Bronchial epithelial cell (primary cell): ENCODE data around the gene ST6GALNAC2. TPM values are rescaled to one million over a fixed set of nuclear protein-coding genes. Genes with fewer than 3 reads are reported as not detected.

Source experiments
- DNase-seq: peaks from one replicate; pipeline ENCODE4 v3.0.0-alpha.2; 2010; ENCODE audit warnings: low read depth
- FAIRE-seq: peaks from 2 replicates; lab custom pipeline; 2011; peaks lifted over from hg19 to GRCh38; lab: Jason Lieb, UNC
- H3K27me3 ChIP-seq: 2 replicates; pipeline ENCODE4 v1.5.1; 2011; ENCODE audit warnings: low read length; ENCODE audit not compliant: control insufficient read depth, insufficient read depth
- H3K36me3 ChIP-seq: 2 replicates; pipeline ENCODE4 v1.5.1; 2011; ENCODE audit warnings: low read length; ENCODE audit not compliant: control insufficient read depth, insufficient read depth
- H3K4me3 ChIP-seq: 2 replicates; pipeline ENCODE4 v1.5.1; 2011; ENCODE audit warnings: mild to moderate bottlenecking, low read depth, low read length, control low read depth
- CTCF ChIP-seq: IDR thresholded peaks from 2 replicates; pipeline ENCODE4 v1.5.1; 2011; ENCODE audit warnings: mild to moderate bottlenecking, moderate library complexity, low read length, control low read depth, inconsistent platforms; ENCODE audit not compliant: insufficient read depth, severe bottlenecking
- total RNA-seq: library from RNA; depleted of rRNA; stranded (reverse); fragments of >200 nt; gene quantifications from 2 replicates; pipeline ENCODE4 v1.2.1, GENCODE V29; 2014

The ST6GALNAC2 gene
- total RNA-seq, 1 donor from 2014 or later: 38.4 TPM

- peak; percentile 56 for TF ChIP-seq CTCF
- DNase-seq (peak; percentile 50), FAIRE-seq (no peak)
- Histone ChIP-seq H3K27me3 (no peaks in the 10 kb centered on the region), H3K4me3 (no peak overlapping the region), H3K36me3 (peaks cover 1% of the 10 kb centered on the region)
These were observed 38.4 kb downstream of the ST6GALNAC2 start for GRCh38 chr17:76547183-76547641.

GRCh38 chr17:76546556-76547182 lies 39.0 kb downstream of the ST6GALNAC2 start:
- no peaks in the 10 kb centered on the region for H3K27me3 ChIP-seq
- FAIRE-seq: no peak
- TF ChIP-seq CTCF: no peak
- peak; percentile 90 for DNase-seq
- no peak overlapping the region for H3K4me3 ChIP-seq
- peaks cover 1% of the 10 kb centered on the region for H3K36me3 ChIP-seq

- Histone ChIP-seq H3K36me3 (peaks cover 1% of the 10 kb centered on the region), H3K27me3 (no peaks in the 10 kb centered on the region), H3K4me3 (no peak overlapping the region)
- TF ChIP-seq CTCF: no peak
- DNase-seq (no peak), FAIRE-seq (no peak)
These were observed 39.6 kb downstream of the ST6GALNAC2 start for GRCh38 chr17:76545918-76546555.

- Histone ChIP-seq H3K27me3 (no peaks in the 10 kb centered on the region), H3K4me3 (no peak overlapping the region), H3K36me3 (peaks cover 1% of the 10 kb centered on the region)
- DNase-seq (no peak), FAIRE-seq (no peak)
- no peak for TF ChIP-seq CTCF
These were observed 40.9 kb downstream of the ST6GALNAC2 start for GRCh38 chr17:76544546-76545365.

- Histone ChIP-seq H3K4me3 (no peak overlapping the region), H3K36me3 (peaks cover 1% of the 10 kb centered on the region), H3K27me3 (no peaks in the 10 kb centered on the region)
- no peak for TF ChIP-seq CTCF
- DNase-seq (no peak), FAIRE-seq (no peak)
These were observed 41.7 kb downstream of the ST6GALNAC2 start for GRCh38 chr17:76543826-76544545.
